IPS-NIHi7 (cell line): ENCODE measurements around the gene SPG21.
"Not testable (repeated sequence)": the region's sequence is repeated elsewhere in the genome, so short reads cannot be mapped to it uniquely, and the experiment has no call there.

ENCODE experiments used
- DNase-seq: peaks from one replicate; pipeline ENCODE4 v3.0.0; 2012; ENCODE audit warnings: mixed read lengths; ENCODE audit errors: extremely low spot score

The SPG21 gene

GRCh38 chr15:64989416-64990167 is at the start of gene SPG21:
TSS of gene SPG21 (minus strand) at chr15:64989914. CDS start at chr15:64983569, 6,345 bp downstream.
- DNase-seq: peak; percentile 96

- no peak for DNase-seq
These were observed 49.1 kb upstream of the SPG21 start for GRCh38 chr15:65038836-65039235.

- DNase-seq: no peak
These were observed 48.7 kb upstream of the SPG21 start for GRCh38 chr15:65038428-65038827.

GRCh38 chr15:65037309-65037708 is 47.6 kb upstream of the SPG21 start:
- DNase-seq: no peak

- DNase-seq: no peak
These were observed 45.0 kb upstream of the SPG21 start for GRCh38 chr15:65034719-65035118.

GRCh38 chr15:65033659-65034269 is 44.0 kb upstream of the SPG21 start:
- DNase-seq: peak; percentile 38

- peak; percentile 85 for DNase-seq
These were observed 43.3 kb upstream of the SPG21 start for GRCh38 chr15:65032801-65033537.

GRCh38 chr15:65029736-65030208 is 40.1 kb upstream of the SPG21 start:
- DNase-seq: no peak

GRCh38 chr15:65028921-65029735 is 39.4 kb upstream of the SPG21 start, which contains the start of gene MTFMT:
TSS of gene MTFMT (minus strand) at chr15:65029639. CDS start at chr15:65029613, 26 bp downstream.
- DNase-seq: peak; percentile 99

- DNase-seq: no peak
These were observed 38.6 kb upstream of the SPG21 start for GRCh38 chr15:65028338-65028737.

- no peak for DNase-seq
These were observed 37.9 kb upstream of the SPG21 start for GRCh38 chr15:65027593-65027992.

GRCh38 chr15:65026756-65027155 is 37.0 kb upstream of the SPG21 start:
- DNase-seq: no peak

GRCh38 chr15:65021488-65021887 is 31.8 kb upstream of the SPG21 start:
- DNase-seq: no peak

GRCh38 chr15:65020419-65020818 is 30.7 kb upstream of the SPG21 start:
- no peak for DNase-seq

- not testable (repeated sequence) for DNase-seq
These were observed 21.5 kb upstream of the SPG21 start for GRCh38 chr15:65011198-65011597.

- peak; percentile 35 for DNase-seq
These were observed 19.3 kb upstream of the SPG21 start for GRCh38 chr15:65008983-65009382.

- no peak for DNase-seq
These were observed 17.2 kb upstream of the SPG21 start for GRCh38 chr15:65006876-65007275.

- DNase-seq: no peak
These were observed 15.3 kb upstream of the SPG21 start for GRCh38 chr15:65004993-65005392.

- DNase-seq: no peak
These were observed 8.1 kb upstream of the SPG21 start for GRCh38 chr15:64997745-64998375.

GRCh38 chr15:64997066-64997465 is 7.4 kb upstream of the SPG21 start:
- DNase-seq: no peak

GRCh38 chr15:64993290-64993689 is 3.6 kb upstream of the SPG21 start:
- DNase-seq: no peak
